K562 (cell line): Measurements from ENCODE around the gene TLNRD1. TPM values are rescaled to one million over a fixed set of nuclear protein-coding genes. Genes with fewer than 3 reads are reported as not detected.

Experiments used
- polyA plus RNA-seq, 8 experiments: library from polyadenylated mRNA; depleted of rRNA in 4 of 8; stranded (reverse) in 5 of 8; unstranded in 3 of 8; fragments of >200 nt; fragmentation: Nextera tagmentation in 2 of 8; fragmentation: Illumina TruSeq in 1 of 8; extraction: Ambion mirVana in 2 of 8; extraction: Trizol in 1 of 8; gene quantifications; 2 replicates each; pipeline versions ENCODE4 v1.2.1 to v1.2.3, GENCODE V29; 2011 to 2014; ENCODE audit warnings: inconsistent platforms in 1 of 8, missing spikeins in 1 of 8
- total RNA-seq, 7 experiments: library from RNA; depleted of rRNA in 6 of 7; stranded (reverse); fragments of >200 nt in 6 of 7; fragmentation: Illumina TruSeq in 2 of 7; extraction: Trizol in 2 of 7; gene quantifications; 2 replicates each; pipeline versions ENCODE4 v1.2.1 to v1.2.3, GENCODE V29; 2011 to 2021; ENCODE audit warnings: low replicate concordance in 1 of 7
- TF ChIP-seq, protein P1 (sequence below): fragments of 200-600 bp; sonication (generic); IDR thresholded peaks from one replicate; pipeline ENCODE4 v1.6.1; 2012; ENCODE audit warnings: mild to moderate bottlenecking, low read depth, low read length, inconsistent platforms

TLNRD1 gene
- total and polyA plus RNA-seq, 9 of the 15 experiments (the other 6 are each of a cell fraction or from before 2014, with no cell fraction given): 1.1 to 33.1 (median 5.7) TPM

DNA sequence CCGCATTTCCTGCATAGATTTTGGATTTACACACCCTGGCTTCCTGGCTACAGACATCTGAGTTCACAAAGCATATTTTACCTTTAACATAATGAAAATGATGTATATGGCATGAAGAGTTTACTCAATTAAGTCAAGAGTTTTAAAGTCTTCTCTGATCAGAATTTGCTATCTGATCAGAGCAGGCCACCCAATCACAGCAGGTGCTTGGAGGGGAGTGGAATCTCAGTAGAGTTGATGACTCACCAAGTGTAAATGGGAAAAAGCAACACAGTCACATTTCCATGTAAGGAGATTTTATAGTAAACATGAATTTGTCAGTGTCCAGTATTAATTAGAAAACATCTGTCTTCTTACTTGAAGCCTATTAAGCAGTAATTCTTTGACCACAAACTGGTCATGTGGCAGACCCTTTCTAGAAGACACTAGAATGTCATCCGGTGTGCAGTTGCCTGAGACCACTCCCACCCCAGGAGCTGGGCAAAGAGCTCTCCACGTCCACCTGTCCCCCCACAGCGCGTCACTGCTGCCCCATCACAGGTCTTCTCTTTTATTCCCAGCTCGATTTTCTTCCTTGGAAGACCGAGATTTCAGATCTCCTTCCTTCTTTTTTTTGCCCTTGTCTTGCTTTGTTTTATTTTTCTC, 21.9 kb upstream of the TLNRD1 start (continued):
- TF ChIP-seq, protein P1, sequence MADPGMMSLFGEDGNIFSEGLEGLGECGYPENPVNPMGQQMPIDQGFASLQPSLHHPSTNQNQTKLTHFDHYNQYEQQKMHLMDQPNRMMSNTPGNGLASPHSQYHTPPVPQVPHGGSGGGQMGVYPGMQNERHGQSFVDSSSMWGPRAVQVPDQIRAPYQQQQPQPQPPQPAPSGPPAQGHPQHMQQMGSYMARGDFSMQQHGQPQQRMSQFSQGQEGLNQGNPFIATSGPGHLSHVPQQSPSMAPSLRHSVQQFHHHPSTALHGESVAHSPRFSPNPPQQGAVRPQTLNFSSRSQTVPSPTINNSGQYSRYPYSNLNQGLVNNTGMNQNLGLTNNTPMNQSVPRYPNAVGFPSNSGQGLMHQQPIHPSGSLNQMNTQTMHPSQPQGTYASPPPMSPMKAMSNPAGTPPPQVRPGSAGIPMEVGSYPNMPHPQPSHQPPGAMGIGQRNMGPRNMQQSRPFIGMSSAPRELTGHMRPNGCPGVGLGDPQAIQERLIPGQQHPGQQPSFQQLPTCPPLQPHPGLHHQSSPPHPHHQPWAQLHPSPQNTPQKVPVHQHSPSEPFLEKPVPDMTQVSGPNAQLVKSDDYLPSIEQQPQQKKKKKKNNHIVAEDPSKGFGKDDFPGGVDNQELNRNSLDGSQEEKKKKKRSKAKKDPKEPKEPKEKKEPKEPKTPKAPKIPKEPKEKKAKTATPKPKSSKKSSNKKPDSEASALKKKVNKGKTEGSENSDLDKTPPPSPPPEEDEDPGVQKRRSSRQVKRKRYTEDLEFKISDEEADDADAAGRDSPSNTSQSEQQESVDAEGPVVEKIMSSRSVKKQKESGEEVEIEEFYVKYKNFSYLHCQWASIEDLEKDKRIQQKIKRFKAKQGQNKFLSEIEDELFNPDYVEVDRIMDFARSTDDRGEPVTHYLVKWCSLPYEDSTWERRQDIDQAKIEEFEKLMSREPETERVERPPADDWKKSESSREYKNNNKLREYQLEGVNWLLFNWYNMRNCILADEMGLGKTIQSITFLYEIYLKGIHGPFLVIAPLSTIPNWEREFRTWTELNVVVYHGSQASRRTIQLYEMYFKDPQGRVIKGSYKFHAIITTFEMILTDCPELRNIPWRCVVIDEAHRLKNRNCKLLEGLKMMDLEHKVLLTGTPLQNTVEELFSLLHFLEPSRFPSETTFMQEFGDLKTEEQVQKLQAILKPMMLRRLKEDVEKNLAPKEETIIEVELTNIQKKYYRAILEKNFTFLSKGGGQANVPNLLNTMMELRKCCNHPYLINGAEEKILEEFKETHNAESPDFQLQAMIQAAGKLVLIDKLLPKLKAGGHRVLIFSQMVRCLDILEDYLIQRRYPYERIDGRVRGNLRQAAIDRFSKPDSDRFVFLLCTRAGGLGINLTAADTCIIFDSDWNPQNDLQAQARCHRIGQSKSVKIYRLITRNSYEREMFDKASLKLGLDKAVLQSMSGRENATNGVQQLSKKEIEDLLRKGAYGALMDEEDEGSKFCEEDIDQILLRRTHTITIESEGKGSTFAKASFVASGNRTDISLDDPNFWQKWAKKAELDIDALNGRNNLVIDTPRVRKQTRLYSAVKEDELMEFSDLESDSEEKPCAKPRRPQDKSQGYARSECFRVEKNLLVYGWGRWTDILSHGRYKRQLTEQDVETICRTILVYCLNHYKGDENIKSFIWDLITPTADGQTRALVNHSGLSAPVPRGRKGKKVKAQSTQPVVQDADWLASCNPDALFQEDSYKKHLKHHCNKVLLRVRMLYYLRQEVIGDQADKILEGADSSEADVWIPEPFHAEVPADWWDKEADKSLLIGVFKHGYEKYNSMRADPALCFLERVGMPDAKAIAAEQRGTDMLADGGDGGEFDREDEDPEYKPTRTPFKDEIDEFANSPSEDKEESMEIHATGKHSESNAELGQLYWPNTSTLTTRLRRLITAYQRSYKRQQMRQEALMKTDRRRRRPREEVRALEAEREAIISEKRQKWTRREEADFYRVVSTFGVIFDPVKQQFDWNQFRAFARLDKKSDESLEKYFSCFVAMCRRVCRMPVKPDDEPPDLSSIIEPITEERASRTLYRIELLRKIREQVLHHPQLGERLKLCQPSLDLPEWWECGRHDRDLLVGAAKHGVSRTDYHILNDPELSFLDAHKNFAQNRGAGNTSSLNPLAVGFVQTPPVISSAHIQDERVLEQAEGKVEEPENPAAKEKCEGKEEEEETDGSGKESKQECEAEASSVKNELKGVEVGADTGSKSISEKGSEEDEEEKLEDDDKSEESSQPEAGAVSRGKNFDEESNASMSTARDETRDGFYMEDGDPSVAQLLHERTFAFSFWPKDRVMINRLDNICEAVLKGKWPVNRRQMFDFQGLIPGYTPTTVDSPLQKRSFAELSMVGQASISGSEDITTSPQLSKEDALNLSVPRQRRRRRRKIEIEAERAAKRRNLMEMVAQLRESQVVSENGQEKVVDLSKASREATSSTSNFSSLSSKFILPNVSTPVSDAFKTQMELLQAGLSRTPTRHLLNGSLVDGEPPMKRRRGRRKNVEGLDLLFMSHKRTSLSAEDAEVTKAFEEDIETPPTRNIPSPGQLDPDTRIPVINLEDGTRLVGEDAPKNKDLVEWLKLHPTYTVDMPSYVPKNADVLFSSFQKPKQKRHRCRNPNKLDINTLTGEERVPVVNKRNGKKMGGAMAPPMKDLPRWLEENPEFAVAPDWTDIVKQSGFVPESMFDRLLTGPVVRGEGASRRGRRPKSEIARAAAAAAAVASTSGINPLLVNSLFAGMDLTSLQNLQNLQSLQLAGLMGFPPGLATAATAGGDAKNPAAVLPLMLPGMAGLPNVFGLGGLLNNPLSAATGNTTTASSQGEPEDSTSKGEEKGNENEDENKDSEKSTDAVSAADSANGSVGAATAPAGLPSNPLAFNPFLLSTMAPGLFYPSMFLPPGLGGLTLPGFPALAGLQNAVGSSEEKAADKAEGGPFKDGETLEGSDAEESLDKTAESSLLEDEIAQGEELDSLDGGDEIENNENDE: no peak
